ENCODE measurements around the gene MARCHF10.
A peak's percentile ranks its signal among the peaks of the same experiment; 100 is the strongest.
"Not testable (repeated sequence)": the region's sequence is repeated elsewhere in the genome, so short reads cannot be mapped to it uniquely, and the experiment has no call there.

MARCHF10 gene

GRCh38 chr17:62807812-62808575 is at the start of gene MARCHF10:
Gene MARCHF10 (minus strand): TSS chr17:62808314. CDS start chr17:62801735, 6,579 bp downstream.
- peak; percentile 45 for DNase-seq

GRCh38 chr17:62857526-62857925 is 49.4 kb upstream of the MARCHF10 start:
- no peak for DNase-seq

GRCh38 chr17:62856594-62856993 is 48.5 kb upstream of the MARCHF10 start:
- DNase-seq = no peak

- no peak for DNase-seq
These were observed 47.0 kb upstream of the MARCHF10 start for GRCh38 chr17:62855156-62855555.

GRCh38 chr17:62854098-62854680 is 46.1 kb upstream of the MARCHF10 start:
- DNase-seq = no peak

GRCh38 chr17:62852195-62852594 is 44.1 kb upstream of the MARCHF10 start:
- DNase-seq = no peak

- DNase-seq = not testable (repeated sequence)
These were observed 41.7 kb upstream of the MARCHF10 start for GRCh38 chr17:62849591-62850415.

GRCh38 chr17:62848334-62848733 is 40.2 kb upstream of the MARCHF10 start:
- DNase-seq = no peak

- DNase-seq = no peak
These were observed 39.3 kb upstream of the MARCHF10 start for GRCh38 chr17:62847426-62847825.

GRCh38 chr17:62840871-62841270 is 32.8 kb upstream of the MARCHF10 start:
- DNase-seq = no peak

- DNase-seq = not testable (repeated sequence)
These were observed 25.7 kb upstream of the MARCHF10 start for GRCh38 chr17:62833816-62834215.

- DNase-seq = no peak
These were observed 24.3 kb upstream of the MARCHF10 start for GRCh38 chr17:62832405-62832804.

GRCh38 chr17:62831066-62831465 is 23.0 kb upstream of the MARCHF10 start:
- not testable (repeated sequence) for DNase-seq

- DNase-seq = no peak
These were observed 19.8 kb upstream of the MARCHF10 start for GRCh38 chr17:62827746-62828485.

GRCh38 chr17:62826956-62827355 is 18.8 kb upstream of the MARCHF10 start:
- DNase-seq = no peak

- no peak for DNase-seq
These were observed 17.1 kb upstream of the MARCHF10 start for GRCh38 chr17:62825182-62825581.

- no peak for DNase-seq
These were observed 16.4 kb upstream of the MARCHF10 start for GRCh38 chr17:62824290-62825131.

GRCh38 chr17:62823111-62823893 is 15.2 kb upstream of the MARCHF10 start:
- DNase-seq = no peak

GRCh38 chr17:62822080-62822904 is 14.2 kb upstream of the MARCHF10 start:
- no peak for DNase-seq

All from stimulated activated CD4-positive, alpha-beta T cell treated with anti-CD3 and anti-CD28 coated beads, Interleukin-12 subunit alpha, Interleukin-12 subunit beta, amount 100 ng/mL, for 4 hours (primary cell).